UCSD-AML1 (cell line): Measurements from ENCODE around the gene HSD11B1L.
"Not testable (repeated sequence)": the region's sequence is repeated elsewhere in the genome, so short reads cannot be mapped to it uniquely, and the experiment has no call there.

Experiments used
- DNase-seq: peaks from one replicate; lab custom pipeline; 2025; ENCODE audit not compliant: unreplicated experiment; lab: John Stamatoyannopoulos, UW

The HSD11B1L gene

DNA sequence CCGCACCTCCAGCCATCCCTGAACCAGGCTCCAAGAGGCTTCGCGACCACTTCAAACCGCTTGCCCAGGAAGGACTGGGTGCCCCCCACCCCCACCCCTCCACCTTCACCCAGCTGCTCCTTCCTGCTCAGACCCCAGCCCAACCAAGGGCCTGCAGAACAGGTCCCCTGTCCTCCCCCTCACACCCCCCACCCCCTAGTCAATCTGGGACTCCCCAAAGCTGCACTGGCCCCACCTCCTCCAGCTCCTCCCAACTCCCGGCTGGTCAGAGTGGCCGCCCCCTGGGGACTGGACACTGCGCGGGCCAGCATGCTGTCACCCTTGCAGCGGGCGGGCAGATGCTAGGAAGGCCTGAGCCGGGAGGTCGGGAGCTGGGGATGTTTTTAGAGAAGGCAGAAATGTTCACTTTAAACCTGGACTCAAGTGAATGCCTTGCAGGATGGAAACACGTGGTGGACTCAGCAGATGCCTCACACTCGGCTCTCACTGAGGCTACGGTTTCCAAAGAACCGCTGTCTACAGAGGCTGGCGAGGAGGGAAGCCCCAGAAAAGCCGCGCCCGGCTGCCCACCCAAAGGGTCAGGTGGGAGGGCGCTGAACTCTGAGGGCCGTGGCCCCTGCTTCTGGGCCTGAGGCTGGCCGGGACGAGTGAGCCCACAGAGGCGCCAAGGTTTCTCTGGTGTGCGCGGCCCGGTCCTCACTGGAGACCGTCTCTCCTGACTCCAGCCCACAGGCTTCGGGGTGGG lies 17.2 kb downstream of the HSD11B1L start:
- DNase-seq = no peak

DNA sequence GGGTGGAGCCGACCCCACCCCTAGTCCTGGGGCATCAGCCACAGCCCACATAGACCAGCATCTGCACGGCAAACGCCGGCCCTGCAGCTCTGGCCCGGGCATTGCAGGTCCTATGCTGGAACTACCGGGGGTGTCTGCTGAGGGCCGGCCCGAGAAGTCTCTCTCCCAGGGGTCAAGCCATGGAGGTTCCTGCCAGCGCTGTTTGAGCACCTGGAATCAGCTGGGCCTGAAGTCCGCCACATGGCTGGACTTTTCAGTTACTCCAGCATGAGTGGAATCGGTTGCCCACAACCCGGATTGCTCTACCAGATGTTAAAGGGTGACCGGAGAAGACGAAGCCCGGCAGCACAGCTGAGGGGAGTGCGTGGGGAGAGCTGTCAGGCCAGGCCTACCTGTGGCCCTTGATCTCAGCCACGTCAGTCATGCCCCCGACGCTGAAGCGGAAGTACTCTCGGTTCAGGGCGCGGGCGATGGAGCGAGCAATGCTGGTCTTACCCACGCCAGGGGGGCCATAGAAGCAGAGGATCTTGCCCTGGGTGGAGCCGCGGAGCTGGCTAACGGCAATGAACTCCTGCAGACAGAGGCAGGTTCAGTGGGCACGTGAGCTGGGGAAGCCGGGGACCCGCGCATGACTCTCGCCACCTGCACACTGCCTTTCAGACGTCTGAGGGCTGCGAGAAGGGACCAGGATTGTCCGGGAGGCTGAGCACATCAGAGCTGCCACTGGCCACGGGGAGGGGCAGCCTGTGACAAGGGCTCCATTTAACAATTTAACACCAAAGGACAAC lies 18.0 kb downstream of the HSD11B1L start:
- DNase-seq = no peak

DNA sequence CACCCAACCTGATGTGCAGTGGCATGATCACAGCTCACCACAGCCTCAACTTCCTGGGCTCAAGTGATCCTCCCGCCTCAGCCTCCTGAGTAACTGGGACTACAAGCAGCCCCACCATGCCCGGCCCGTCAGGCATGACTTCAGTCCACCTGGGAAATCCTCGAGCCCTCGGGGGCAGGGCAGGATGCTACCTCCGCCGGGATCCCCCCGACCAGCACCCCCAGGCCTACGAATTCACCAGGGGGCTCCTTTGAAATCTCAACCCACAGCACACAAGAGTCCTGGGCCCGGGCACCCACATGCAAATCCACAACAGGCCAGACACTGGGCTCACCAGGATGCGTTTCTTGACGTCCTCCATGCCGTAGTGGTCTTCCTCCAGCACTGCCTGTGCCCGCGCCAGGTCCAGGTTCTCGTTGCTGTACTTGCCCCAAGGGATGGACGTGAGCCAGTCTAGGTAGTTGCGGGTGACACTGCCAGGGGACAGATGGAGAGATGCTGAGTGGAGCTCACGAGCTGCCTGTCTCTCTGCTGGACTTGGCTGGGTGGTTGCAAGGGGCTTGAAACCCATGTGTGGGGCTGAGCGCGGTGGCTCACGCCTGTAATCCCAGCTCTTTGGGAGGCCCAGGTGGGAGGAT lies 19.7 kb downstream of the HSD11B1L start:
- no peak for DNase-seq

DNA sequence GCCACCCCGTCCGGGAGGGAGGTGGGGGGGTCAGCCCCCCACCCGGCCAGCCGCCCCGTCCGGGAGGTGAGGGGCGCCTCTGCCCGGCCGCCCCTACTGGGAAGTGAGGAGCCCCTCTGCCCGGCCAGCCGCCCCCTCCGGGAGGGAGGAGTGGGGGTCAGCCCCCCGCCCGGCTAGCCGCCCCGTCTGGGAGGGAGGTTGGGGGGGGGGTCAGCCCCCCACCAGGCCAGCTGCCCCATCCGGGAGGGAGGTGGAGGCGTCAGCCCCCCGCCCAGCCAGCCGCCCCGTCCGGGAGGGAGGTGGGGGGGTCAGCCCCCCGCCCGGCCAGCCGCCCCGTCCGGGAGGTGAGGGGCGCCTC lies 21.2 kb downstream of the HSD11B1L start:
- DNase-seq = not testable (repeated sequence)

DNA sequence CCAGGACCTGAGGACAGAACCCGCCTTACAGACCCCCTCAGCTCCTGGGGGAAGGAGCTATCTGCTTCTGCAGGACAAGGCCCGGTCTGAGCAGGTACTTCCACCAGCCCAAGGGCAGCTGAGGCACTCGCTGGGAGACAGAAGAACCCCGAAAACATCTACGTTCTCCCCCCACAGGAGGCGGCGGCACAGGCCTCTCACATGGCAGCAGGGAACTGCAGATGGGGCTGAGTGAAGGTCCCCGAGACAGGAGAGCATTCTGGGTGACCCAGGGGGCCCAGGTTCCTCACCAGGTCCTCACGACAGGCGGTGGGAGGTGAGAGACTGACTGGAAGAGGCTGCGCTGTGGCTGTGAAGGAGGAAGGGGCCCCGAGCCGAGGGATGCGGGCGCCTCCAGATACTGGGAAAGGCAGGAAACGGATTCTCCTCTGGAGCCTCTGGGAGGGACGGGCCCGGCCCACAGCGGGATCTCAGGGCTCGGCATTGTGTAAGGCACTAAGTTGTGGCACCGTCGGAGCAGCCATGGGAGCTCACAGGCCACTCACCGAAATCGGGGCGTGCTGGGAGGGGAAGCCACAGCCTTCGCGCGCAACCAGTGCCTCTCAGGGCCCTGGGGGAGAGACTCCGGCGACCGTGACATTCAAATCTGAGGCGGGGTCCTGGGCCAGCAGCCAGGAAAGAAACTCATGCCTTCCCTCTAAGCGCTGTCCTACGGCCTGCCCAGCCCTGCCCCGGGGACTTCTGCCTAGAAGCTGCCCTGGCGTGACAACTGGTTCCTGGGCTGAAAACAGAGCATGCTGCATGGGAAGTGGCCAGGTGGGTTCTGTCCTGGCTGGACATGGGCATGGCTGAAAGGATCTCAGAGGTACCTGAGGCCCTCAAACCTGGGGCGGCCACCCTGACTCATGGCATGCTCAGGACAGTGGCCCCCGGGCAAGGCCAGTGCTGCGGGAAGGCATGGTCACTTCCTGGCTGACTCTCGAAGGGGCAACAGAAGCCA lies 23.3 kb downstream of the HSD11B1L start:
- no peak for DNase-seq

DNA sequence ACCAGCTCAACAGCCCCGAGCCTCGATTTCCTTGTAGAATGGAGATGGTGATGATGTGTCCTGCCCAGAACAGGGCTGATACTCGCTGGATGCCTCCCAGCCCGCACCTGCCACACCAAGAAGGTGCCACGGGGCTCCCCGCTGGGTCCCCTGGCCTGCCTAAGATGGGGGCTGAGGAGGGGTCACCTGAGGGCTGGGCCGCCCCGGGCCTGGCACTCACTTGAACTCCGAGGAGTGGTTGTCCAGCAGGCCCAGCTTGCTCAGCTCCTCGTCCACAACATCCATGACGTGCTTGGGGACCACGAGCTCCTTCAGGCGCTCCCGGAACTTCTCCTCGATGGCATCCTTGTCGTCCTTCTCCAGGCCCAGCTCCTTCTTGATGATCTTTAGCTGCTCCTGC lies 24.7 kb downstream of the HSD11B1L start:
- no peak for DNase-seq

DNA sequence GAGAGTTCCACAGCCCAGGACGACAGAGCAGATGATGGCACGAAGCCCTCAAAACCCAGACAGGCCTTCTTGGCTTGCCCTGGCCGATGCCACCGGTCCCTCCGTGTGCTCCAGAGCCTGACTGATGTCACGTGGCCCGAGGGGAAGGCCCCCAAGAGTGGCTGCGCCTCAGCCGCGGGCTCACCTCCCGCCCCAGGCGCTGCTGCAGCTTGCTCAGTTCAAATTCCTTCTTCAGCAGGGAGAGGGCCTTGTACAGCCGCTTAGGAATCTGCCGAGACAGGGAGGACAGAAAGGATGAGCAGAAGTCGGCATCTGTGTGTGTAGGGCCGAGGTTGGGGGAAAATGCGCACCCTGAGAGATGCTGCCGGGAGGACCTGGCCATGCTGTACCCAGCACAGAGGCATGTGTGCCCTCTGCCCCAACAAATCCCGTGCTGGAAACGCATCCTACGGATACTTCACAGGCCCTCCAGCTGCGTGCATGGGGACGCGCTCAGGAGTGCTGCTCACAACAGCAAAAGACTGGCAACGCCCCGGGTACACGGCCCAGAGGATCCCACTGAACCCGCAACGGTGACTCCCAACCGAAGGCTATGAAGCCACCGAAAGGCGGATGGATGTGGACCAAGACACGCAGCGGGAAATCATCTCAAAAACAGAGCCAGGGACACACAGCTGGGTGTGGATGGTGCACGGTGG lies 26.2 kb downstream of the HSD11B1L start:
- no peak for DNase-seq

DNA sequence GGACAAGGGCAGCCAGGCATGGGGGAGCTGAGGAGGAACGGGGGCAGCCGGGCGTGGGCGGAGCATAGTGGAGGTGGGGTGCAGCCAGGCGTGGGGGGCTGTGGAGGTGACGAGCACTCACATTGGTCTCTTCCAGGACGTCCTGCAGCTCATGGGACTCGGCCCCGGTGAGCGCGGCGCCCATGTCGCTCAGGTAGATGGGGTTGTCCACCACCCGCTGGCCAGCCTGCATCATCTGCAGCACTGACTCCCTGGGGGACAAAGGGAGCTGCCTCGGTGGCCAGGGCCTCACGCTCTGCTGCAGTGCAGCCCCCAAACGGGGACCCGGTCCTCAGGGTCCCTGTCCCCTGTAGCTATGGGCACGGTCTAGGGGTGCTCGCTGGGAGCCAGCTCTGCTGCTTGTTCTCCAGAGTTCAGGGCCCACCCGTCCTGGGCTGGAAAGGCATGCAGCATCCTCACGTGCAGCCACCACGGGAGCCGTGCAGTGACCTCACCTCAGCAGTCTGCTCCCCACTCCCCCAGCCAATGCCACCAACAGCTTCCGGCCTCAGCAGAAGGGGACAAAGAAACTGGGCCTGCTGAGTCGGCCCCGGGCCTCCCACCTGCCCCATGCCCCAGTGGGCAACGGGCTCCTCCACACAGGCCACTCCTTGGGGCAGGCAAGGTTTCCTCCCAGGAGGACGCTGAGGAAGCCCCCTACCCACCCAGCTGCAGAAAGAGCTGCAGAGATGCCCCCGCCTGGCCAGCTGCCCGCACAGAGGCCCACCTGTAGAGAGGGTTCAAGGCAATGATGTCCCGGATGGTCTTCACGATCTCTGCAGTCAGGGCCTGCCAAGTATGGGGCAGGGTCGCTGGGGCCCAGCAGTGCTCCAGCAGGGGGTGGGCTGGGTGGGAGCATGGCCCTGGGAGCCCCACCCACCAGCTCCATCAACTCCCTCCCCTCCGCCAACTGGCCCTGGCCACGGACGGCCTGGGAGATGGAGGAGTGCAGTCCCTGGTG lies 27.0 kb downstream of the HSD11B1L start:
- DNase-seq = no peak

DNA sequence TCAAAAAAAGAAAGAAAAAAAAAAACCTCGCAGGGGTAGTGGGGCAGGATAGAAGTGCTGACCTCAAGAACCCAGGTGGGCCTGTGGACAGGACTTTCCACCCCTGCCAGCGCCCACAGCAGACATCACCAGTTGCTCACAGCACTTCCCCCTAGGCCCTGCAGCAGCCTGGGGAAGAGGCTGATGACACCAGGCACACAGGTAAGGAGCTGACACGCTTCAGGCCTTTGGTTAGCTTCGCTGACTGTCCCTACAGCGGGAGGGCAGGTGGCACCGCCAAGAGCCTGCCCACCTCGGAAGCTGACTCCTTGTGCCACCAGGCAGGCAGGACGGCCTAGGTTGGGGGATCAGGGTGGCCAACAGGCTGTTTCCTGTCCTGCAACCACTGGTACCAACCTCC lies 30.2 kb downstream of the HSD11B1L start:
- no peak for DNase-seq

DNA sequence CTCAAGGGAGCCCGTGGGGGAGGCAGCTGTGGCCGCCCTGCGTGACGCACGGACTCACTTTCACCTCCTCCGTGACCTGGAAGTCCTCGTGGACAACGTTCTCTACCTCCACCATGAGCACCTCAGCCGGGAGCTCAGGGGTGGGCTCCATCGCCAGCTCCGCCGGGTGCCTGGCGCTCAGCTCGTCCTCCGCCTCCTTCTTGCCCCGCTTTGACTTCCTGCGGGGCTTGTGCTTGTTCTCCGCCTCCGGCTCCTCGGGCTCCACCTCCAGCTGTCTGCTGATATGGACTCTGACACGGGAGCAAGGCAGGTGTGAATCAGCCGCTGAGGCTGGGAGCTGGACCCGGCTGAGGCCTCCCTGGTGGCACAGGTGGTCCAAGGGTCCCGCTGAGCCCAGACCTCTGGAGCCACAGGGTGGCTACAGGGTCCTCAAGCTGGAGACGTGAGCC lies 30.9 kb downstream of the HSD11B1L start:
- DNase-seq = no peak

DNA sequence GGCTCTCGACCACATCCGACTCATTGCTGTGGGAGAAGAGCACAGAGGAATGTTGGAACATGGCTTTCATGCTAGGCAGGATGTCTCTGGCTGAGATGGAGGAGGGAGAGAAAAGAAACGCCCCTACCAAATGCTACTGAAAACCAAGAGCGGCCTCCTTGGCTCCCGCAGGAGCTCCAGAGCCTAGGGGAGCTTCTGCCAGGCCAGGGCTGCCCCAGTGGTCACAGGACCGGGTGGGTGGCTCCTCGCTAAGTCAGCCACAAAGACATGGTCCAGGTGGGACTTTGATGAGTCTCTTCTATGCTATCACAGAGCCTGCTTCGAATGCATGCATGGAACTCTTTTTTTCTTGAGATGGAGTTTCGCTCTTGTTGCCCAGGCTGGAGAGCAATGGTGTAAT lies 32.4 kb downstream of the HSD11B1L start:
- DNase-seq = no peak

DNA sequence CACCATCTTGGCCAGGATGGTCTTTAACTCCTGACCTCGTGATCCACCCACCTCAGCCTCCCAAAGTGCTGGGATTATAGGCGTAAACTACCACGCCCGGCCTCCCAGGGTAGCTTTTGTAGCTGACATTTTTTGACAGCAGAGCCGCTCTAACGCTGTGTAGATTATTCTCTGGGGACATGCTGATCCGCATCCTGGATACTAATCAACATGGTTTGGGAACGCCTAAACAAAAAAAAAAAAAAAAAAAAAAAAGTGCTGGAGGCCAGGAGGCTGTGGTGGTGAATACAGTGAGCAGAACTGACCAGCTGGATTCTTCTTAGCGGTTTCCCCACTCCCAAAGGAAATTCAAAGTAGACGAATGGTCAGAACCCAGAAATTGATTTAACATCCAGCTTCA lies 34.0 kb downstream of the HSD11B1L start:
- no peak for DNase-seq

DNA sequence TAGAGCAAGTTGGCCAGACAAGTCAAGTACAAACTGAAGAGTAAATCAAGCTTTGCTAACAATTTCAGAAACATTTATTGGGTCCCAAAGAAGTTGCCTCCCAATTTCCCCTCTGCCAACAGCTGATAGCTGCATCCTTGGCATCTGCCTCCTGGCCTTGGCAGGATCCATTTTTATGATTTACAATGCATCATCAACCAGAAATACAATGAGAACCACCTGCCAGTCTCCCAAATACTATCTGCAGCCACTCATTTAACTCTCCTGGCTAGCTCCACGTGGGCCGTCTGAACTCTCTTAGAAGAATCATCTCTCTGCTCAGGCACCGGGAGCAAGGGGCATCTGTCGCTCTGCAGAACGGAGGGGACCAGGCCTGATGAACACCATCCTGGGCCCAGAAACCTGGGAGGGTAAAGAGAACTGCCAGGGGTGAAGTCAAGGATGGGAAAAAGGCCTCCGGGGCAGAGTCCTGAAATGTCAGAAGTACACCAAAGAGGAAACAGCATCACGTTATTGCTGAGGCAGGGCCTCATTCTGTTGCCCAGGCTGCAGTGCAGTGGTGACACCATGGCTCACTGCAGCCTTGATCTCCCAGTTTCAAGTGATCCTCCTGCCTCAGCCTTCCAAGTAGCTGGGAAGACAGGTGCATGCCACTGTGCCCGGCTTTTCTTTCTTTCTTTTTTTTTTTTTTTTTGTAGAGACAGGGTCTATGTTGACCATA lies 36.5 kb downstream of the HSD11B1L start:
- DNase-seq = no peak

DNA sequence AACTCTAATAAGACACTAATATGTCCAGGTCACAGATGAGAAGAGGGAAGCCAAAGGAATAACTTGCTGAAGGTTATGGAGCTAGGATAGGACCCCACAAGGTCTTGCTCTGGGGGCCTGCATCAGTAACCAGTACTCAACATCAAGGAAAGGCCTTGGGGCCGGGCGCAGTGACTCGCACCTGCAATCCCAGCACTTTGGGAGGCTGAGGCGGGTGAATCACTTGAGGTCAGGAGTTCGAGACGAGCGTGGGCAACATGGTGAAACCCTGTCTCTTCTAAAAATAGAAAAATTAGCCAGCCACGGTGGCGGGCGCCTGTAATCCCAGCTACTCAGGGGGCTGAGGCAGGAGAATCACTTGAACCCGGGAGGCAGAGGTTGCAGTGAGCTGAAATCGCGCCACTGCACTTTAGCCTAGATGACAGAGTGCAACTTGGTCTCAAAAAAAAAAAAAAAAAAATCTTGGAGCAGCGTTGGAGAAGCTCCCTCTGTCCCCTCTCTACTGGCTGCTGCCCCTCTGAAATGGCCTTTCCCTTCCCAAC lies 37.3 kb downstream of the HSD11B1L start:
- no peak for DNase-seq

DNA sequence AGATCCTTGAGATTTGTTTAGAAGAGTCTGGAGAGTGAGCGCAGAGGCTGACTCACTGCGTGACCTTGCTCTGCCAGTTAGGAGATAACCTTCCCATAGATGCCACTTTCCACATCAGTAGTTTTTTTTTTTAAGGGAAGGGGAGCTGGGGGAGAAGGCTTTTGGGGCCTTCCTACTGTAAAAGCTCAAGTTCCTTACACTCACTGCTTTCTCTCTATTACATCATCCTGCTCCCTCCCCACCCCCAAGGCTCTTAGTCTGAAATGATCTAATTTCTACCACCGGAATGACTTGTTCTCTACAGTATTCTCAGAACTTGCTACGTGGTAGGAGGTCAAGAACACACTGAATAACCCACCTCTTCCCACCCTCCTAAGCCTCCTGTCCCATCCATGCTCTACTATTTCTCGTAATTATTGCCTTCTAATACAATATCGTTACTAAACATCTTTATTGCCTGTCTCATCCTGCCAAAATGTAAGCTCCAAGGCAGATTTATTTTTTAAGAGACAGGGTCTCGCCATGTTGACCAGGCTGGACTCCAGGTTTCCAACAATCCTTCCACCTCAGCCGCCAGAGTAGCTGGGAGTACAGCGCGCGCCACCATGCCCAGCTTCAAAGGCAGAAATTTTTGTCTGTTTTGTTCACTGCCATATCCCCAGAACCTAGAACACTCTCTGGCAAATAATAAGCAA lies 37.9 kb downstream of the HSD11B1L start:
- peak; percentile 31 for DNase-seq

DNA sequence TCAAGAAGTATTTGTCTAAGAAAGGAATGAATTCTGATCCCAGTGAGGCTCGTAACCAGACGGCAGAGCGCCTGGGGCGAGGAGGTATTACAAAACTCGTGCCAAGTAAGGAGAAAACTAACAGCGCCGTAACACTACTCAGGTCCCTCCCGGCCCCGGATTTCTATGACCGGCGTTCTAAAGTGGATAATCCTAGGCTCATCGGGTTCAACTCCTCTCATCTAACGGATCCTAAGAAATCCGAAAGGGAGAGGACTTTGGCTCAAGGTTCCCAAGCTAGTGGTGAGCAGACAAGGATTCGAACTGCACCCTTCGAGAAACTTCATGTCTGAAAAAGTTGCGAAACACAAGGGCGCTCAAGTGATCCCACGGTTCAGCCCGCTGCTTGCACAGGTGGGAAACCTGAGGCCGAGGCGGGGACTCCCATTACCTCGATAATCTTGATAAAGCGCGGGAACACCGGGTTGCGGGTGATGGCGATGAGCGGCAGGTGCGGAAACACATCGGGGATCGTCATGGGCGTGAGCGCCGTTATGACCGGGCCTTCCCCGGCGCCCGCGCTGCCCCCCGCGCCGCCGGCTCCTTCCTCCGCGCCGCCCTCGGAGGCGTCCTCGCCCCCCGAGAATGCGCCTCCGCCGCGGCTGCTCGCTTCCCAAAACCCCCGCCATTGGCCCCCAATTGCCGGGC lies 38.6 kb downstream of the HSD11B1L start:
- no peak for DNase-seq
